IPS DF 19.7 (cell line): ENCODE results near the gene RBCK1.
"Not testable (repeated sequence)": the region's sequence is repeated elsewhere in the genome, so short reads cannot be mapped to it uniquely, and the experiment has no call there.

Experiments
- DNase-seq: peaks from one replicate; pipeline ENCODE4 v3.0.0-alpha.2; 2013; ENCODE audit warnings: low read depth, low spot score

The RBCK1 gene

DNA sequence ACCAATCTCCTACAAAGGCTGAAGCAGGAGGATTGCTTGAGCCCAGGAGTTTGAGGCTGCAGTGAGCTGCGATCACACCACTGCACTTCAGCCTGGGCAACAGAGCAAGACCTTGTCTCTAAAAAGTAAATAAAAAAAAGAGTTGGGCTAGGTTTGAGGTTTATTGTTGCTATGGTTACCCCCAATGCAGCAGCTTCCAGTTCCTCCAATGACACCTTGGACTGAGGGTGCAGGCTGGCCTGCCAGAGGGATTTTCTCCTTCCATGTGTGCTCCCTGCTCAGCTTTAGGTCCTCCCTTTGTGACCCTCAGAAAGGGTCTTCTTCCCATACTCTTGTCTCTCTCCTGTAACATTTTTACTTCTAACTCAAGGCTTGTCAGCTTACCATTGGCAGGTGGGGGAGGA, 64.8 kb downstream of the RBCK1 start:
- DNase-seq = no peak

DNA sequence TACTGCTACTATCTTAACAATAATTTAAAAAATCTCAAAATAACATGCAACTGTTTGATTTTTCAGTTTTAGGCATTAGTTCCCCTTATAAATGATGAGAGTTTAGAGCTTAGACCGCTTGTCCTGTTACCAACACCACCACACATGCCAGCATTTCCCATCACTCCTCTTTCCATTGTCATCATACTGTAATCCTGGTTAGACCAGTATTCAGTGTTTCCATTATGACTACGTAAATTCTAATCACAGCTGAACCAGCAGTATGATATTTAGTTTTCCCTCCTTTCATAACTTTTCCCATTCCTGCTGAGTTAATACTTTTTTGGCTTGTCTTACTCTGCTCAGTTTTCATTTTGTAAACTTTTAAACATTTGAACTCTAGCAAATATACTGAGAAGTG, 66.5 kb downstream of the RBCK1 start:
- no peak for DNase-seq

DNA sequence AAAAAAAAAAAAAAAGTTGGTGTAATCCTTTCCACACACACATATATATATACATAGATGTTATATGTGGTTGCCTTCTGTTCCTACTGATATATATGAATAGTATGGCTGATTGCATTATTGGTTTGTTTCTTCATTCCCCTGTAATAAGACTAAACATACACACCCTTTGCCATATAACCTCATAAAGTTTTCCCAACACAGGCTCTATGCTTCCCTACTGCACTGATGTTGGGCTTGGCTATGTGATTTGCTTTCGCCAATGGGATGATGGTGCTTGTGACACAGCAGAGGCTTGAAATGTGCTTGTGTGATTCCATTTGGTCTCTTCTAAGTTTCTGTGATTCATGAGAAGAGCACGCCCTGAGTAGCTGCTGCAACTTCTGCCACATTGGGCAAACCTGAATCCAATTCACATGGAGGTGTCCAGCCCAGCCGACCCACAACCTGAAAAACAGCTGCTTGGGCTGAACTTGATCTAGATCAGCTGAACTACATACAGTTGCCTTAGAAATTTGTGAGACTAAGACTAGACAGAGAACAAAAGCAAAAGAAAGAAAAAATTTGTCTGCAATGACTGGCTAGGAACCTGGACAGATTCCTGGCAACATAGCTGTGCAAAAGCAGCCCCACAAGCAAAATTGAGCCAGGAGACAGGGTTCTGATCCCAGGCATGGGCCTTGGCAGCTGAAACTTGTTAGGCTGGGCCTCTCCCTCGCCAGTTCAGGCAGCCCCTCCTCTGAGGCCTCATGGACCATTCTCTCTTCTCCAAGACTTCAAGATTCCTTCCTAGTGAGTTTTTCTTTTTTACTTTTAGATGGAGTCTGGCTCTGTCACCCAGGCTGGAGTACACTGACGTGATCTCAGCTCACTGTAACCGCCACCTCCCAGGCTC, 67.6 kb downstream of the RBCK1 start:
- no peak for DNase-seq

DNA sequence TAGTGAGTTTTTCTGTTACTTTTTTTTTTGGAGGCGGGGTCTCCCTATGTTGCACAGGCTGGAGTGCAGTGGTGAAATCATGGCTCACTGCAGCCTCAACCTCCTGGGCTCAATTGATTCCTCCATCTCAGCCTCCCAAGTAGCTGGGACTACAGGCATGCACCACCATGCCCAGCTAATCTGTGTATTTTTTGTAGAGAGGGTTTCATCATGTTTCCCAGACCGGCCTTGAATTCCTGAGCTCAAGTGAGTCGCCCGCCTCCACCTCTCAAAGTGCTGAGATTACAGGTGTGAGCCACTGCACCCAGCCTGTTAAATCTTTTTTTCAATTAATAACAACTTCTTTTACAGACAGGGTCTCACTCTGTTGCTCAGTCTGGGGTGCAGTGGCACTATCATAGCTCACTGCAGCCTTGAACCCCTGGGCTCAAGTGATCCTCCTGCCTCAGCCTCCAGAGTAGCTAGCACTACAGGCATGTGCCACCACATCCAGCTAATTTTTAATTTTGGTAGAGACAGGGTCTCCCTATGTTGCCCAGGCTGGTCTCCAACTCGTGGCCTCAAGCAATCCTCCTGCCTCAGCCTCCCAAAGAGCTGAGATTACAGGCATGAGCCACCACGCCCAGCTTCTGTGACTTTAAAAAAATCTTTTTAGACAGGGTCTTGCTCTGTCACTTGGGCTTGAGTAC, 68.6 kb downstream of the RBCK1 start:
- DNase-seq = not testable (repeated sequence)

DNA sequence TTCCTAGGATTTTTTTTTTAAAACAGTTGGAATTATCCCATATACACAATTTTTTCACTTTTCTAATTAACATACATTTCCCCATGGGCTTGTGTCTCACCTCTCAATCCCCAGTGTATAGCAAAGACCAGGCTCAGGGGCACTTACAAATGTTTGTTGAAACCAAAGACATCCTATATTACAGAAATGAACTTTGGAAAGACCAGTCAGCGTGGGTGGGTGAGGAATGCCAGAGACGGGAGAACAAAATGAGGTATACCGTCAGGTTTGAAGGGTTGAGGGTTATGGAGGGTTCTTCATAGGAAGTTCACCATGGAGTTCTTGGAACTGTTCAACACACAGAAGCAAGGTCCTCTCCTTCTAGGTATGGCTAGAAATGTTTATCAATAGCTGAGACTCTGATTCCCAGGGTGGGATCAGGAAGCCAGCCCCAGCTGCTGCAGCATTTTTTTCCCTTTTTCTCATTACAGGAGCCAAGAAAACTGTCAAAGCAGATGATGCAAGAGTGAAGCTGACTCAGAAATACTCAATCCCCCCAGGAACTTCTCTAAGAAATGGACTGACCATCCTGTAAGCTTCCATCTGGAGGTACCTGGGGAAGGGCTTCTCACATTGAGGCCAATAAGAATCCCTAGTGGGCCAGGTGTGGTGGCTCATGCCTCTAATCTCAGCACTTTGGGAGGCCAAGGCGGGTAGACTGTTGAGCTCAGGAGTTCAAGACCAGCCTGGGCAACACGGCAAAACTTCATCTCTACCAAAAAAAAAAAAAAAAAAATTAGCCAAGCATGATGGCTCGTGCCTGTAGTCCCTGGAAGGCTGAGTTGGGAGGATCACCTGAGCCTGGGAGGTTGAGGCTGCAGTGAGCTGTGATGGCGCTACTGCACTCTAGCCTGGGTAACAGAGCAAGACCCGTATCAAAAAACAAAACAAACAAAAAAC, 70.2 kb downstream of the RBCK1 start:
- DNase-seq = no peak

DNA sequence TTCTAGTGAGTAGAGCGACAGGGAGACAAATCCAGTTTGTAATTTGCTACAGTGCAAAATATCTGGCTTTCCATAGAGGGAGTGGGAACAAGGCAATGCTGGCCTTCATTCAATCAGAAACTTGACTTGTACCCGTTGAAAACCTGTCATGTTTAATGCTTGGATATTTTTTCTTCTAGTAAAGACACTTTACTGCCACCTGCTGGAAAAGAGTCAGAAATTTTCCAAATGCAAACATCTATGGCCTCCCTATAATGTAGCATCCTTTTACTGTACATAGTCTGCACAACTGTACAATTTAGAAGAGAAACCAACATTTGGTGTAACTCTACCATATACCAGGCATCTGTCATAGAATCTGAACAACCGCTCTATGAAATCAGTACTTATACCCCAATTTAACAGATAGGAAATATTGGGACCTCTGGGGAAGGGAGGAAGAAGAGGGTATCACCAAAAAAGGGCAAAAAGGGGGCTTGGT, 70.9 kb downstream of the RBCK1 start:
- DNase-seq = no peak

DNA sequence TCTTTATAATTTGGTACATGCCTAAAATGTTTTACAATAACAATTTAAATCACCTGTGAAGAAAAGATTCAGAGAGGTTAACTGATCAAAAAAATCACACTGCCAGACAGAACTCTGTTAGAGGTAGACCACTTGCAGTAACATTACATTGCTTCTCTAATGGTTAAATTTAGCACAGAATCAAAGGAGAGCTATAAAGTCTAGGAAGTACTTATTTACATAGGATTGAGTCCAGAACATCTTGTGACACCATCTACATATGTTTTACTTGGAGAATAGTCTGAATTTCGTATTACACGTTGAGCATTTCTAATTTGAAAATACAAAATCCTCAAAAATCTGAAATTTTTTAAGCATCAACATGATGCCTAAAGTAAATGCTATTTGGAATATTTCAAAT, 71.4 kb downstream of the RBCK1 start:
- no peak for DNase-seq

DNA sequence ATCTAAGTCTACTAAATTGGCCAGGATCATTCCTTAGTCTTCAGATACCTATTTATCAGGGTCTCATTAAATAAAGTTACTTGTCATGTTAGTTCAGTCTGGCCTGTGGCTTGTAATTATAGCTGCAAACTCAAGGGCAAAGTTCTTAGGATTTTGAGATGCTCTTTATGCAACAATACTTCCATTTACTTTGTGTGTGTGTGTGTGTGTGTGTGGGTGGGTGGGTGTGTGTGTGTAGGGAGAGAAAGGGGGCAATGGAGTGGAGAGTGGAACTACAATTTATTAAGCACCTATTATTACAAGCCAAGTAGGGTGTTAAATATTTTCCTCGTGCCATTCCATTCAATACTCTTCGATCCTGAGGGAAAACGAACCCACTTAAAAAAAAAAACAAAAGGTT, 71.9 kb downstream of the RBCK1 start:
- DNase-seq = no peak

DNA sequence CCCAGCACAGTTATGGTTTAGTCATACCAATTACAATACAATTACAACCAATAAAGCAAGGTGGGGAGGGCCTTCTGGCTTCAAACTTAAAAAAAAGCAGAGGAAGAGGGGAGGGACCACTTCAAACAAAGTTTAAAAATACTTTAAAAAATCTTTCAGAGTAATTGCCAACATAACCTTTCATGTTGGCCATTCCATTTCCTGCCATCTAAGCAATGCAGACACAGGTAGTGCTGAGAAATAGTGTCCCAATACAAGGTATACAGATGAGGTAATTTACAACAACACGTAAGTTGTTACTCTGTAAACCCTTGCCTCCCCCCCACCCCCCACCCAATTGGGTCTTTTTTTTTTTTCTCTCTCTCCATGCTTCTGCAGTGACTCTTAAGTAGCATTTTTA, 73.1 kb downstream of the RBCK1 start:
- no peak for DNase-seq
